A673 (cell line): ENCODE measurements around the gene PPIG. TPM values are rescaled to one million over a fixed set of nuclear protein-coding genes. Genes with fewer than 3 reads are reported as not detected.
"Not testable (repeated sequence)": the region's sequence is repeated elsewhere in the genome, so short reads cannot be mapped to it uniquely, and the experiment has no call there.

Source experiments
- BruUV-seq: library from RNA; stranded (reverse); fragments of 400-500 nt; replicated peaks from 2 replicates; lab custom pipeline; 2021; lab: Mats Ljungman, UMichigan
- CTCF ChIA-PET: fragments of 300-600 bp; sonication (Branson Sonifier 250); formaldehyde crosslinking; loops from one replicate; lab custom pipeline; 2022; ENCODE audit warnings: antibody characterized with exemption; lab: Charles Lee
- POLR2A ChIA-PET: fragments of 300-600 bp; sonication (Branson Sonifier 250); formaldehyde crosslinking; loops from one replicate; lab custom pipeline; 2022; ENCODE audit warnings: antibody characterized with exemption; ENCODE audit not compliant: low non-redundant PET; lab: Charles Lee
- DNase-seq: peaks from one replicate; pipeline ENCODE4 v3.0.0-alpha.2; 2015; ENCODE audit warnings: low spot score
- H3K27ac ChIP-seq: fragments of 200-600 bp; sonication (generic); 2 replicates; pipeline ENCODE4 v1.5.1; 2016; ENCODE audit warnings: mixed run types, low read depth, mild to moderate bottlenecking, mixed read lengths, antibody characterized with exemption, low read length; ENCODE audit not compliant: poor library complexity, severe bottlenecking
- H3K27me3 ChIP-seq: fragments of 200-600 bp; sonication (generic); replicated peaks from 2 replicates; pipeline ENCODE4 v1.6.1; 2017; ENCODE audit warnings: mixed run types, low read depth, mild to moderate bottlenecking, mixed read lengths, antibody characterized with exemption, low read length; ENCODE audit not compliant: insufficient read depth, poor library complexity
- H3K36me3 ChIP-seq: fragments of 200-600 bp; sonication (generic); 2 replicates; pipeline ENCODE4 v1.6.1; 2016; ENCODE audit warnings: mixed run types, mild to moderate bottlenecking, mixed read lengths, antibody characterized with exemption, low read length; ENCODE audit not compliant: insufficient read depth, poor library complexity, severe bottlenecking
- H3K4me1 ChIP-seq: fragments of 200-600 bp; sonication (generic); 2 replicates; pipeline ENCODE4 v1.6.1; 2017; ENCODE audit warnings: mixed run types, mild to moderate bottlenecking, mixed read lengths, antibody characterized with exemption, low read length; ENCODE audit not compliant: insufficient read depth, poor library complexity, severe bottlenecking
- H3K4me3 ChIP-seq: fragments of 200-600 bp; sonication (generic); 2 replicates; pipeline ENCODE4 v1.5.1; 2016; ENCODE audit warnings: low read depth, mixed run types, mild to moderate bottlenecking, mixed read lengths, low read length; ENCODE audit not compliant: poor library complexity, severe bottlenecking
- H3K9me3 ChIP-seq: fragments of 200-600 bp; sonication (generic); 2 replicates; pipeline ENCODE4 v1.6.1; 2016; ENCODE audit warnings: mixed run types, low read depth, mild to moderate bottlenecking, mixed read lengths, antibody characterized with exemption, low read length; ENCODE audit not compliant: poor library complexity, severe bottlenecking
- EZH2 ChIP-seq: fragments of 200-600 bp; sonication (generic); IDR thresholded peaks from 2 replicates; pipeline ENCODE4 v1.6.1; 2017; ENCODE audit warnings: borderline replicate concordance, low read depth, mild to moderate bottlenecking, mixed read lengths, antibody characterized with exemption, low read length; ENCODE audit not compliant: poor library complexity, severe bottlenecking
- intact Hi-C: fragments of 100-400 bp; cut with micrococcal nuclease; formaldehyde crosslinking; loops from one replicate; pipeline ENCODE4 v1.10.0; 2022; ENCODE audit not compliant: unreplicated experiment
- total RNA-seq: library from RNA; stranded (reverse); gene quantifications from 2 replicates; pipeline ENCODE4 v1.2.3, GENCODE V29; 2021
- TF ChIP-seq, protein P1 (sequence below): fragments of 300-800, 200-600 bp; sonication (generic); conservative IDR thresholded peaks from 2 replicates; pipeline ENCODE4 v1.5.1; 2017; ENCODE audit warnings: low read depth, mild to moderate bottlenecking, antibody characterized with exemption, low read length, moderate library complexity, mixed read lengths

The PPIG gene
- total RNA-seq, 1 experiment from 2014 or later = 69.8 TPM

DNA sequence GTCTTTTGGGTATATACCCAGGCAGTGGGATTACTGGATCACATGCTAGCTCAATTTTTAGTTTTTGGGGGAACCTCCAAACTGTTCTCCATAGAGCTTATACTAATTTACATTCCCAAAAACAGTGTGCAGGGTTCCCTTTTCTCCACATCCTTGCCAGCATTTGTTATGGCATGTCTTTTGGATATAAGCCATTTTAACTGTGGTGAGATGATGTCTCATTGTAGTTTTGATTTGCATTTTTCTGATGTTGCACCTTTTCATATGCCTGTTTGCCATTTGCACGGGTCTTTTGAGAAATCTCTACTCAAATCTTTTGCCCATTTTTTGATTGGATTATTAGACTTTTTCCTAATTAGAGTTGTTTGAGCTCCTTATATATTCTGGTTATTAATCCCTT lies 18.5 kb upstream of the PPIG start:
- no peak overlapping the region for H3K27ac ChIP-seq
- H3K4me3 ChIP-seq = no peak overlapping the region
- H3K9me3 ChIP-seq = no peaks in the 10 kb centered on the region
- no peak for TF ChIP-seq EZH2
- TF ChIP-seq, protein P1, sequence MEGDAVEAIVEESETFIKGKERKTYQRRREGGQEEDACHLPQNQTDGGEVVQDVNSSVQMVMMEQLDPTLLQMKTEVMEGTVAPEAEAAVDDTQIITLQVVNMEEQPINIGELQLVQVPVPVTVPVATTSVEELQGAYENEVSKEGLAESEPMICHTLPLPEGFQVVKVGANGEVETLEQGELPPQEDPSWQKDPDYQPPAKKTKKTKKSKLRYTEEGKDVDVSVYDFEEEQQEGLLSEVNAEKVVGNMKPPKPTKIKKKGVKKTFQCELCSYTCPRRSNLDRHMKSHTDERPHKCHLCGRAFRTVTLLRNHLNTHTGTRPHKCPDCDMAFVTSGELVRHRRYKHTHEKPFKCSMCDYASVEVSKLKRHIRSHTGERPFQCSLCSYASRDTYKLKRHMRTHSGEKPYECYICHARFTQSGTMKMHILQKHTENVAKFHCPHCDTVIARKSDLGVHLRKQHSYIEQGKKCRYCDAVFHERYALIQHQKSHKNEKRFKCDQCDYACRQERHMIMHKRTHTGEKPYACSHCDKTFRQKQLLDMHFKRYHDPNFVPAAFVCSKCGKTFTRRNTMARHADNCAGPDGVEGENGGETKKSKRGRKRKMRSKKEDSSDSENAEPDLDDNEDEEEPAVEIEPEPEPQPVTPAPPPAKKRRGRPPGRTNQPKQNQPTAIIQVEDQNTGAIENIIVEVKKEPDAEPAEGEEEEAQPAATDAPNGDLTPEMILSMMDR = no peak
- ChIA-PET POLR2A (no interaction called here), CTCF (no interaction called here)
- no peak for DNase-seq
- H3K4me1 ChIP-seq = no peaks in the 10 kb centered on the region
- BruUV-seq = no TSS peak
- H3K36me3 ChIP-seq = no peaks in the 10 kb centered on the region
- intact Hi-C loops = no loop called here
- H3K27me3 ChIP-seq = no peaks in the 10 kb centered on the region

DNA sequence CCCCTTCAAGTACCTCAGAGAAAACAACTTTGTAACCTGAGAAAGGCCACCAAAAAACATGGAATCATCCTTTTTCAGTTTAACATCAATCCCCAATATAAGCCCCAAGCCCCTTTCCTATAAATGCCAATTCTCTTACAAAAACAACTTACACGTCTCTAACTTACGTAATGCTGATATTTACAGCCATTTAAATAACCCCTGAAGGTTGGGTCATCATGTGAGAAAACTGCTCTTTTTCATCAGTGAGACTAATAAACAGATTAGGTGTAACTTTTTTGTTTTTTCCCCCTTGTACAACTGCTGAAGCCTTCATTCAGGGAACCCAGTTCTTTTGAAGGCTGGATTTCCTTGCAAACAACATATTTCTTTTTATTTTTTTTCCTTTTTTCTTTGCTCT lies 14.2 kb upstream of the PPIG start:
- CTCF ChIA-PET = no interaction called here
- POLR2A ChIA-PET = no interaction called here
- no peak for TF ChIP-seq EZH2
- TF ChIP-seq, protein P1 = no peak
- Histone ChIP-seq H3K4me1 (peaks cover 8% of the 10 kb centered on the region), H3K9me3 (no peaks in the 10 kb centered on the region), H3K27ac (no peak overlapping the region), H3K36me3 (no peaks in the 10 kb centered on the region), H3K27me3 (no peaks in the 10 kb centered on the region), H3K4me3 (no peak overlapping the region)
- BruUV-seq = no TSS peak
- intact Hi-C loops = no loop called here
- DNase-seq = no peak

DNA sequence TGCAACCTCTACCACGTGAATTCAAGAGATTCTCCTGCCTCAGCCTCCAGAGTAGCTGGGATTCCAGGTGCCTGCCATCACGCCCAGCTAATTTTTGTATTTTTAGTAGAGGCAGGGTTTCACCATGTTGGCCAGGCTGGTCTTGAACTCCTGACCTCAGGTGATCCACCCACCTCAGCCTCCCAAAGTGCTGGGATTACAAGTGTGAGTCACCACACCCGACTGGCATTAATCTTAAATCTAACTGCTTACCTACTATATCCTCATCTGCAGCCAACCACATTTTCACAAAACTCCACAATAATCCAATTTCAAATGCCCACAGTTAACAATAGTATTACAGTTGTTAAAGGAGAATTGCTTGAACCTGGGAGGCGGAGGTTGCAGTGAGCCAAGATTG lies 13.4 kb upstream of the PPIG start:
- BruUV-seq, H3K4me3 ChIP-seq, H3K27ac ChIP-seq, DNase-seq, POLR2A ChIA-PET, intact Hi-C loops, H3K36me3 ChIP-seq, H3K27me3 ChIP-seq, H3K9me3 ChIP-seq, CTCF ChIA-PET, H3K4me1 ChIP-seq: not testable (repeated sequence)

DNA sequence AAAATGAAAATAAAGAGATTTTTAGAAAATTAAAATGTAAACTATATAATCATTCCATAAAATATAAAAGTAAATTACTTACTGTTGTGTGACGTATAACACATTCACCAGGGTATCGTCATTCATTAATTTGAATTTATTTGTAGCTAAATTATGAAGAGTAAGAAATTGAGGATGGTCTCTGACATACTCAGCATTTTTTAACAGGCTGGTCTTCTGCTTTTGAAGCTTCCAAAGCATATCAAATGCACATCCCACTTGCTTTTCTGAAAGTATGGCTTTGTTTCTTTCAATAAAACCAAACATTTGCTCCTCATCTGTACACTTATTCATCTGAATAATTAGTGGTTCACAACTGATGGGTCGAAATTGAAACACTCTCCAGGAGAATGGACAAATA lies 12.6 kb upstream of the PPIG start:
- Histone ChIP-seq H3K4me3 (peak overlapping the region; percentile 62), H3K27me3 (no peaks in the 10 kb centered on the region), H3K27ac (no peak overlapping the region), H3K9me3 (no peaks in the 10 kb centered on the region), H3K4me1 (peaks cover 8% of the 10 kb centered on the region), H3K36me3 (no peaks in the 10 kb centered on the region)
- TF ChIP-seq, protein P1 = no peak
- TF ChIP-seq EZH2 = no peak
- no TSS peak for BruUV-seq
- POLR2A ChIA-PET = no interaction called here
- CTCF ChIA-PET = no interaction called here
- DNase-seq = no peak
- intact Hi-C loops = no loop called here
